HCT116 (cell line): Measurements from ENCODE around the gene LCN10. TPM values are rescaled to one million over a fixed set of nuclear protein-coding genes. Genes with fewer than 3 reads are reported as not detected.

ENCODE experiments used
- ATAC-seq: fragments of 200-7000 bp; cut with Tn5 transposase; 2 replicates; pipeline ENCODE4 v1.9.1; 2020; ENCODE audit warnings: mild to moderate bottlenecking, moderate library complexity
- BruUV-seq: library from RNA; stranded (reverse); fragments of 400-500 nt; replicated peaks from 2 replicates; lab custom pipeline; 2021; lab: Mats Ljungman, UMichigan
- CTCF ChIA-PET: fragments of 300-600 bp; sonication (Branson Sonifier 250); formaldehyde crosslinking; loops from one replicate; lab custom pipeline; 2021; ENCODE audit warnings: antibody characterized with exemption; lab: Charles Lee
- POLR2A ChIA-PET: fragments of 300-600, 350-600 bp; sonication (Branson Sonifier 250); formaldehyde crosslinking; loops from one replicate; lab custom pipeline; 2021; ENCODE audit warnings: antibody characterized with exemption; lab: Charles Lee
- RAD21 ChIA-PET, 2 experiments: fragments of 300-600 bp; sonication (Branson Sonifier 250); formaldehyde crosslinking; loops; one replicate each; lab custom pipeline; 2023; ENCODE audit warnings: low total read pairs in 2 of 2; ENCODE audit not compliant: uncharacterized antibody in 2 of 2, unreplicated experiment in 2 of 2, low non-redundant PET in 1 of 2; lab: Charles Lee
- DNase-seq: peaks from one replicate; pipeline ENCODE4 v3.0.0-alpha.2; 2010; ENCODE audit warnings: low read depth, low spot score
- H2AFZ ChIP-seq: fragments of 200-600 bp; shearing (Covaris generic), sonication (generic); 2 replicates; pipeline ENCODE4 v1.6.1; 2017; ENCODE audit warnings: low read depth, mixed run types, mixed read lengths, antibody characterized with exemption, low read length; ENCODE audit not compliant: poor library complexity, severe bottlenecking
- H3K27ac ChIP-seq: 2 replicates; pipeline ENCODE4 v1.5.1; 2012; ENCODE audit warnings: low read depth, low read length
- H3K27me3 ChIP-seq: fragments of 200-600 bp; sonication (generic); 2 replicates; pipeline ENCODE4 v1.6.1; 2016; ENCODE audit warnings: mixed run types, low read length, mixed read lengths; ENCODE audit not compliant: insufficient read depth
- H3K36me3 ChIP-seq, 2 experiments: fragments of 200-500 bp in 1 of 2; fragments of 200-600 bp in 1 of 2; sonication (Bioruptor generic) in 1 of 2; sonication (generic) in 1 of 2; 2 replicates each; pipeline versions ENCODE4 v1.5.1 to v1.6.1; 2014 to 2016; ENCODE audit warnings: low read length in 2 of 2, inconsistent platforms in 1 of 2, mixed read lengths in 1 of 2, mixed run types in 1 of 2; ENCODE audit not compliant: insufficient read depth in 2 of 2, control insufficient read depth in 1 of 2
- H3K4me1 ChIP-seq, 2 experiments: fragments of 200-600 bp in 1 of 2; sonication (generic) in 1 of 2; 2 replicates each; pipeline versions ENCODE4 v1.5.1 to v1.6.1; 2012 to 2017; ENCODE audit warnings: low read length in 2 of 2, inconsistent platforms in 1 of 2, mild to moderate bottlenecking in 1 of 2, mixed read lengths in 1 of 2, mixed run types in 1 of 2, moderate library complexity in 1 of 2; ENCODE audit not compliant: insufficient read depth in 2 of 2, control insufficient read depth in 1 of 2
- H3K4me2 ChIP-seq: fragments of 200-600 bp; sonication (generic); 2 replicates; pipeline ENCODE4 v1.6.1; 2017; ENCODE audit warnings: mixed run types, low read length, mixed read lengths
- H3K4me3 ChIP-seq, 2 experiments: fragments of 200-600 bp in 1 of 2; sonication (generic) in 1 of 2; replicated peaks in 1 of 2; 2 replicates each; pipeline ENCODE4 v1.5.1; 2011 to 2016; ENCODE audit warnings: low read length in 2 of 2, control low read depth in 1 of 2, low read depth in 1 of 2, mild to moderate bottlenecking in 1 of 2, mixed read lengths in 1 of 2, mixed run types in 1 of 2
- H3K79me2 ChIP-seq: fragments of 200-600 bp; sonication (generic); 2 replicates; pipeline ENCODE4 v1.6.1; 2017; ENCODE audit warnings: mild to moderate bottlenecking, mixed run types, low read length, moderate library complexity, mixed read lengths; ENCODE audit not compliant: insufficient read depth
- H3K9ac ChIP-seq: fragments of 200-600 bp; sonication (generic); 2 replicates; pipeline ENCODE4 v1.6.1; 2016; ENCODE audit warnings: low read length, mixed read lengths
- H3K9me2 ChIP-seq: fragments of 200-600 bp; sonication (generic), shearing (Covaris generic); 2 replicates; pipeline ENCODE4 v1.6.1; 2017; ENCODE audit warnings: mixed run types, mild to moderate bottlenecking, moderate library complexity; ENCODE audit not compliant: insufficient read depth
- H3K9me3 ChIP-seq, 2 experiments: fragments of 200-500 bp in 1 of 2; fragments of 200-600 bp in 1 of 2; sonication (Bioruptor generic) in 1 of 2; sonication (generic) in 1 of 2; 2 replicates each; pipeline ENCODE4 v1.6.1; 2014 to 2017; ENCODE audit warnings: low read length in 2 of 2, mixed read lengths in 2 of 2, inconsistent platforms in 1 of 2, low read depth in 1 of 2, mild to moderate bottlenecking in 1 of 2, mixed run types in 1 of 2, moderate library complexity in 1 of 2; ENCODE audit not compliant: control insufficient read depth in 1 of 2, insufficient read depth in 1 of 2
- H4K20me1 ChIP-seq: fragments of 200-600 bp; sonication (generic), shearing (Covaris generic); 2 replicates; pipeline ENCODE4 v1.6.1; 2017; ENCODE audit warnings: mixed run types, mild to moderate bottlenecking, moderate library complexity; ENCODE audit not compliant: insufficient read depth
- CEBPB ChIP-seq: IDR thresholded peaks from 2 replicates; pipeline ENCODE4 v1.6.1; 2012; ENCODE audit warnings: low read depth
- CTCF ChIP-seq, 3 experiments: fragments of 200-600 bp in 1 of 3; sonication (generic) in 1 of 3; IDR thresholded peaks in 2 of 3; conservative IDR thresholded peaks in 1 of 3; 2 replicates each; pipeline ENCODE4 v1.5.1; 2012 to 2017; ENCODE audit warnings: low read depth in 2 of 3, low read length in 2 of 3, antibody characterized with exemption in 1 of 3, borderline replicate concordance in 1 of 3, control low read depth in 1 of 3, mild to moderate bottlenecking in 1 of 3, mixed read lengths in 1 of 3, mixed run types in 1 of 3, moderate library complexity in 1 of 3; ENCODE audit not compliant: insufficient read depth in 1 of 3
- EGR1 ChIP-seq: IDR thresholded peaks from 2 replicates; pipeline ENCODE4 v1.6.1; 2012; ENCODE audit warnings: low read depth
- EZH2 ChIP-seq: fragments of 200-600 bp; sonication (generic); IDR thresholded peaks from 2 replicates; pipeline ENCODE4 v1.6.1; 2017; ENCODE audit warnings: antibody characterized with exemption, mixed run types
- EZH2phosphoT487 ChIP-seq: fragments of 200-600 bp; IDR thresholded peaks from 2 replicates; pipeline ENCODE4 v1.6.1; 2018; ENCODE audit warnings: antibody characterized with exemption, borderline replicate concordance
- FOSL1 ChIP-seq: IDR thresholded peaks from 2 replicates; pipeline ENCODE4 v1.6.1; 2012; ENCODE audit warnings: low read depth
- MAX ChIP-seq: IDR thresholded peaks from 2 replicates; pipeline ENCODE4 v1.6.1; 2012
- POLR2A ChIP-seq: IDR thresholded peaks from 2 replicates; pipeline ENCODE4 v1.7.0; 2011; ENCODE audit warnings: borderline replicate concordance; ENCODE audit not compliant: insufficient read depth, insufficient read length; ENCODE audit errors: extremely low read depth
- POLR2AphosphoS5 ChIP-seq: IDR thresholded peaks from 2 replicates; pipeline ENCODE4 v1.6.1; 2011; ENCODE audit warnings: mild to moderate bottlenecking, low read depth, low read length, moderate library complexity
- RAD21 ChIP-seq: IDR thresholded peaks from 2 replicates; pipeline ENCODE4 v1.6.1; 2012; ENCODE audit warnings: low read depth, mild to moderate bottlenecking
- SIN3A ChIP-seq: IDR thresholded peaks from 2 replicates; pipeline ENCODE4 v1.6.1; 2012; ENCODE audit warnings: low read depth
- SRF ChIP-seq: IDR thresholded peaks from 2 replicates; pipeline ENCODE4 v1.6.1; 2012; ENCODE audit warnings: low read depth
- YY1 ChIP-seq: IDR thresholded peaks from 2 replicates; pipeline ENCODE4 v1.6.1; 2011; ENCODE audit warnings: low read length, low read depth, moderate library complexity, mild to moderate bottlenecking; ENCODE audit not compliant: insufficient replicate concordance; ENCODE audit errors: extremely low read depth
- ZBTB33 ChIP-seq: IDR thresholded peaks from 2 replicates; pipeline ENCODE4 v1.6.1; 2011; ENCODE audit warnings: mild to moderate bottlenecking, low read length, moderate library complexity; ENCODE audit not compliant: insufficient replicate concordance; ENCODE audit errors: extremely low read depth
- ZFX ChIP-seq: fragments of 450-650 bp; IDR thresholded peaks from 2 replicates; pipeline ENCODE4 v1.6.1; 2017
- ZNF274 ChIP-seq: fragments of 200-500 bp; sonication (Bioruptor generic); IDR thresholded peaks from 2 replicates; pipeline ENCODE4 v1.6.1; 2014; ENCODE audit warnings: mild to moderate bottlenecking, low read depth, low read length, inconsistent platforms
- intact Hi-C: fragments of 100-400 bp; cut with micrococcal nuclease; formaldehyde crosslinking; loops from 2 replicates; pipeline ENCODE4 v1.10.0; 2022
- total RNA-seq: library from RNA; stranded (reverse); gene quantifications from one replicate; pipeline ENCODE4 v1.2.1, GENCODE V29; 2021; ENCODE audit not compliant: unreplicated experiment

The LCN10 gene
- total RNA-seq, 1 experiment from 2014 or later, result not detected

- H4K20me1 ChIP-seq, result no peaks in the 10 kb centered on the region
- H3K4me3 ChIP-seq, result no peak overlapping the region
- H3K9me3 ChIP-seq, result no peaks in the 10 kb centered on the region
- H3K4me2 ChIP-seq, result peak overlapping the region; percentile 25; the same call in 1 of the 2 replicates
- H3K9me2 ChIP-seq, result no peaks in the 10 kb centered on the region
- POLR2A ChIA-PET, result no interaction called here
- no peaks in the 10 kb centered on the region for H3K27me3 ChIP-seq
- ATAC-seq, result no peak
- CTCF ChIA-PET, result no interaction called here
- no peaks in the 10 kb centered on the region for H3K79me2 ChIP-seq
- TF ChIP-seq ZFX (no peak), SRF (no peak), POLR2AphosphoS5 (no peak), SIN3A (no peak), YY1 (no peak), RAD21 (no peak), ZNF274 (no peak)
- TF ChIP-seq, all 23 proteins: peak for 0
- peaks cover 5 to 31% of the 10 kb centered on the region in 2 experiments for H3K4me1 ChIP-seq
- H3K9ac ChIP-seq, result no peak overlapping the region
- DNase-seq, result no peak
- H2AFZ ChIP-seq, result no peak overlapping the region
- no TSS peak for BruUV-seq
- RAD21 ChIA-PET, result no interaction called here
- no peaks in the 10 kb centered on the region for H3K36me3 ChIP-seq
- intact Hi-C loops, result no loop called here
- no peak overlapping the region for H3K27ac ChIP-seq
These were observed 35.7 kb downstream of the LCN10 start for GRCh38 chr9:136707011-136707410.

GRCh38 chr9:136705564-136705963, 37.2 kb downstream of the LCN10 start:
- BruUV-seq, result no TSS peak
- Histone ChIP-seq H3K79me2 (no peaks in the 10 kb centered on the region), H3K4me3 (no peak overlapping the region), H3K27ac (no peak overlapping the region), H3K4me1 (peaks cover 0 to 28% of the 10 kb centered on the region in 2 experiments; a peak in 2 of 4 replicates)
- no peak for DNase-seq
- CTCF ChIA-PET, result interaction anchor here (1.1 kb wide), 1 partner anchor 21 kb away, joined by 3 read pairs; no protein-coding TSS in a partner anchor
- TF ChIP-seq MAX (no peak), EZH2 (no peak), SIN3A (no peak), EGR1 (no peak), POLR2A (no peak), ZBTB33 (no peak), FOSL1 (no peak), CEBPB (no peak), EZH2phosphoT487 (no peak), YY1 (no peak), CTCF (IDR thresholded peaks at IDR 0.05 in 2 of 3, conservative IDR thresholded peaks at IDR 0.05 in 1 of 3; ENCODE audit: borderline replicate concordance in 1 of 3, insufficient read depth in 1 of 3, low read depth in 2 of 3, low read length in 2 of 3) (no peak)
- TF ChIP-seq, all 23 proteins: peak for 0
- POLR2A ChIA-PET, result no interaction called here
- H2AFZ ChIP-seq, result no peak overlapping the region
- no peaks in the 10 kb centered on the region for H3K9me2 ChIP-seq
- H3K9ac ChIP-seq, result no peak overlapping the region
- H3K36me3 ChIP-seq, result no peaks in the 10 kb centered on the region
- ATAC-seq, result no peak; the same call in 1 of the 2 replicates
- H3K27me3 ChIP-seq, result no peaks in the 10 kb centered on the region
- no peak overlapping the region for H3K4me2 ChIP-seq
- intact Hi-C loops, result no loop called here
- H3K9me3 ChIP-seq, result no peaks in the 10 kb centered on the region
- RAD21 ChIA-PET, result no interaction called here
- no peaks in the 10 kb centered on the region for H4K20me1 ChIP-seq
